Measurements from ENCODE around the gene KISS1.

Gene KISS1

GRCh38 chr1:204205486-204205885, 9.2 kb upstream of the KISS1 start:
- DNase-seq (ENCODE audit: low read depth), result no peak
- H3K4me3 ChIP-seq (ENCODE audit: low read depth, low read length), result no peak overlapping the region
- TF ChIP-seq, protein P1, sequence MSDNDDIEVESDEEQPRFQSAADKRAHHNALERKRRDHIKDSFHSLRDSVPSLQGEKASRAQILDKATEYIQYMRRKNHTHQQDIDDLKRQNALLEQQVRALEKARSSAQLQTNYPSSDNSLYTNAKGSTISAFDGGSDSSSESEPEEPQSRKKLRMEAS (IDR thresholded peaks at IDR 0.05; ENCODE audit: low read depth, low read length), result no peak
- TF ChIP-seq POLR2A (IDR thresholded peaks at IDR 0.05; ENCODE audit: extremely low read depth, insufficient read length) (no peak), MYC (IDR thresholded peaks at IDR 0.05; ENCODE audit: low read depth, low read length) (no peak)
- TF ChIP-seq, protein P2, sequence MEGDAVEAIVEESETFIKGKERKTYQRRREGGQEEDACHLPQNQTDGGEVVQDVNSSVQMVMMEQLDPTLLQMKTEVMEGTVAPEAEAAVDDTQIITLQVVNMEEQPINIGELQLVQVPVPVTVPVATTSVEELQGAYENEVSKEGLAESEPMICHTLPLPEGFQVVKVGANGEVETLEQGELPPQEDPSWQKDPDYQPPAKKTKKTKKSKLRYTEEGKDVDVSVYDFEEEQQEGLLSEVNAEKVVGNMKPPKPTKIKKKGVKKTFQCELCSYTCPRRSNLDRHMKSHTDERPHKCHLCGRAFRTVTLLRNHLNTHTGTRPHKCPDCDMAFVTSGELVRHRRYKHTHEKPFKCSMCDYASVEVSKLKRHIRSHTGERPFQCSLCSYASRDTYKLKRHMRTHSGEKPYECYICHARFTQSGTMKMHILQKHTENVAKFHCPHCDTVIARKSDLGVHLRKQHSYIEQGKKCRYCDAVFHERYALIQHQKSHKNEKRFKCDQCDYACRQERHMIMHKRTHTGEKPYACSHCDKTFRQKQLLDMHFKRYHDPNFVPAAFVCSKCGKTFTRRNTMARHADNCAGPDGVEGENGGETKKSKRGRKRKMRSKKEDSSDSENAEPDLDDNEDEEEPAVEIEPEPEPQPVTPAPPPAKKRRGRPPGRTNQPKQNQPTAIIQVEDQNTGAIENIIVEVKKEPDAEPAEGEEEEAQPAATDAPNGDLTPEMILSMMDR (IDR thresholded peaks at IDR 0.05; ENCODE audit: low read depth, low read length), result no peak

DNA sequence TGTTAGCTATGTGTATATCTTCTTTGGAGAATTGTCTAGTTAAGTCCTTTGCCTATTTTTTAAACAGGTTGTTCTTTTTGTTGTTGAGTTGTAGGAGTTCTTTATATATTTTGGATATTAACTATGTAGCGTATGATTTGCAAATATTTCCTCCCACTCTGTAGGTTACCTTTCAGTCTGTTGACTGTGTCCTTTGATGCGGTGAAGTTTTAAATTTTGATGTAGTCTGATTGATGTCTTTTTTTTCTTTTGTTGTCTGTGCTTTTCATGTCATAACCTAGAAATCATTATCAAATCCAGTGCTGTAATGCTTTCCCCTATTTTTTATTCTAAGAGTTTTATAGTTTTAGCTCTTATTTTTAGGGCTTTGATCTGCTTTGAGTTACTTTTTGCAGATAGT, 8.7 kb upstream of the KISS1 start:
- no peak overlapping the region for H3K4me3 ChIP-seq (ENCODE audit: low read depth, low read length)
- no peak for DNase-seq (ENCODE audit: low read depth)
- TF ChIP-seq, protein P1 (IDR thresholded peaks at IDR 0.05; ENCODE audit: low read depth, low read length), result no peak
- TF ChIP-seq MYC (IDR thresholded peaks at IDR 0.05; ENCODE audit: low read depth, low read length) (no peak), POLR2A (IDR thresholded peaks at IDR 0.05; ENCODE audit: extremely low read depth, insufficient read length) (no peak)
- TF ChIP-seq, protein P2 (IDR thresholded peaks at IDR 0.05; ENCODE audit: low read depth, low read length), result no peak

GRCh38 chr1:204203206-204203767, 7.0 kb upstream of the KISS1 start:
- TF ChIP-seq POLR2A (IDR thresholded peaks at IDR 0.05; ENCODE audit: extremely low read depth, insufficient read length) (no peak), MYC (IDR thresholded peaks at IDR 0.05; ENCODE audit: low read depth, low read length) (no peak)
- TF ChIP-seq, protein P1 (IDR thresholded peaks at IDR 0.05; ENCODE audit: low read depth, low read length), result no peak
- TF ChIP-seq, protein P2 (IDR thresholded peaks at IDR 0.05; ENCODE audit: low read depth, low read length), result no peak
- H3K4me3 ChIP-seq (ENCODE audit: low read depth, low read length), result no peak overlapping the region
- no peak for DNase-seq (ENCODE audit: low read depth)

- TF ChIP-seq, protein P1 (IDR thresholded peaks at IDR 0.05; ENCODE audit: low read depth, low read length), result no peak
- TF ChIP-seq POLR2A (IDR thresholded peaks at IDR 0.05; ENCODE audit: extremely low read depth, insufficient read length), result no peak
- TF ChIP-seq, protein P2 (IDR thresholded peaks at IDR 0.05; ENCODE audit: low read depth, low read length), result no peak
- TF ChIP-seq MYC (IDR thresholded peaks at IDR 0.05; ENCODE audit: low read depth, low read length), result no peak
- no peak overlapping the region for H3K4me3 ChIP-seq (ENCODE audit: low read depth, low read length)
- DNase-seq (ENCODE audit: low read depth), result no peak
Observed at GRCh38 chr1:204202481-204202880, 6.2 kb upstream of the KISS1 start.

- no peak for DNase-seq (ENCODE audit: low read depth)
- TF ChIP-seq, protein P1 (IDR thresholded peaks at IDR 0.05; ENCODE audit: low read depth, low read length), result no peak
- TF ChIP-seq MYC (IDR thresholded peaks at IDR 0.05; ENCODE audit: low read depth, low read length), result no peak
- TF ChIP-seq, protein P2 (IDR thresholded peaks at IDR 0.05; ENCODE audit: low read depth, low read length), result no peak
- TF ChIP-seq POLR2A (IDR thresholded peaks at IDR 0.05; ENCODE audit: extremely low read depth, insufficient read length), result no peak
- no peak overlapping the region for H3K4me3 ChIP-seq (ENCODE audit: low read depth, low read length)
Observed at GRCh38 chr1:204201348-204202040, 5.2 kb upstream of the KISS1 start.
